ENCODE data around the gene PLAGL2.
"Not testable (repeated sequence)": the region's sequence is repeated elsewhere in the genome, so short reads cannot be mapped to it uniquely, and the experiment has no call there.

The PLAGL2 gene

GRCh38 chr20:32188376-32189122 is 19.0 kb downstream of the PLAGL2 start:
- no peak for FAIRE-seq
- no peak for TF ChIP-seq PAX5 (IDR thresholded peaks at IDR 0.05; ENCODE audit: insufficient read depth, low read length, severe bottlenecking)
- no peak for TF ChIP-seq SPI1 (IDR thresholded peaks at IDR 0.05; ENCODE audit: low read depth, low read length)
- no peak for TF ChIP-seq TAF1 (IDR thresholded peaks at IDR 0.05; ENCODE audit: low read depth, low read length)
- no peak for TF ChIP-seq POLR2A (IDR thresholded peaks at IDR 0.05; ENCODE audit: low read depth, low read length)
- no peak for TF ChIP-seq POU2F2 (IDR thresholded peaks at IDR 0.05; ENCODE audit: low read depth, low read length)
- TF ChIP-seq POLR2AphosphoS5 (IDR thresholded peaks at IDR 0.05; ENCODE audit: low read depth, low read length): no peak

GRCh38 chr20:32186506-32186905 is 21.0 kb downstream of the PLAGL2 start:
- DNase-seq (ENCODE audit: insufficient read length, low spot score): no peak
- FAIRE-seq: no peak
- no peak for TF ChIP-seq SPI1 (IDR thresholded peaks at IDR 0.05; ENCODE audit: low read depth, low read length)
- no peak for TF ChIP-seq PAX5 (IDR thresholded peaks at IDR 0.05; ENCODE audit: insufficient read depth, low read length, severe bottlenecking)
- TF ChIP-seq POLR2AphosphoS5 (IDR thresholded peaks at IDR 0.05; ENCODE audit: low read depth, low read length): no peak
- no peak for TF ChIP-seq POU2F2 (IDR thresholded peaks at IDR 0.05; ENCODE audit: low read depth, low read length)
- TF ChIP-seq POLR2A (IDR thresholded peaks at IDR 0.05; ENCODE audit: low read depth, low read length): no peak
- TF ChIP-seq TAF1 (IDR thresholded peaks at IDR 0.05; ENCODE audit: low read depth, low read length): no peak

More at GRCh38 chr20:32188376-32189122, 19.0 kb downstream of the PLAGL2 start:
- no peak for DNase-seq (ENCODE audit: insufficient read length, low spot score)

GRCh38 chr20:32184961-32185603 is 22.5 kb downstream of the PLAGL2 start:
- TF ChIP-seq POLR2A (IDR thresholded peaks at IDR 0.05; ENCODE audit: low read depth, low read length) (no peak), TAF1 (IDR thresholded peaks at IDR 0.05; ENCODE audit: low read depth, low read length) (no peak), PAX5 (IDR thresholded peaks at IDR 0.05; ENCODE audit: insufficient read depth, low read length, severe bottlenecking) (no peak), POU2F2 (IDR thresholded peaks at IDR 0.05; ENCODE audit: low read depth, low read length) (no peak)
- FAIRE-seq (no peak), DNase-seq (ENCODE audit: insufficient read length, low spot score) (no peak)

GRCh38 chr20:32183947-32184635 is 23.5 kb downstream of the PLAGL2 start:
- DNase-seq (ENCODE audit: insufficient read length, low spot score) (no peak), FAIRE-seq (no peak)
- TF ChIP-seq SPI1 (IDR thresholded peaks at IDR 0.05; ENCODE audit: low read depth, low read length) (no peak), PAX5 (IDR thresholded peaks at IDR 0.05; ENCODE audit: insufficient read depth, low read length, severe bottlenecking) (no peak), POU2F2 (IDR thresholded peaks at IDR 0.05; ENCODE audit: low read depth, low read length) (no peak), POLR2AphosphoS5 (IDR thresholded peaks at IDR 0.05; ENCODE audit: low read depth, low read length) (no peak), POLR2A (IDR thresholded peaks at IDR 0.05; ENCODE audit: low read depth, low read length) (no peak)

GRCh38 chr20:32181606-32182005 is 25.9 kb downstream of the PLAGL2 start:
- FAIRE-seq (no peak), DNase-seq (ENCODE audit: insufficient read length, low spot score) (no peak)
- TF ChIP-seq SPI1 (IDR thresholded peaks at IDR 0.05; ENCODE audit: low read depth, low read length) (no peak), POLR2AphosphoS5 (IDR thresholded peaks at IDR 0.05; ENCODE audit: low read depth, low read length) (no peak), TAF1 (IDR thresholded peaks at IDR 0.05; ENCODE audit: low read depth, low read length) (no peak), POU2F2 (IDR thresholded peaks at IDR 0.05; ENCODE audit: low read depth, low read length) (no peak), POLR2A (IDR thresholded peaks at IDR 0.05; ENCODE audit: low read depth, low read length) (no peak)

- TF ChIP-seq PAX5 (IDR thresholded peaks at IDR 0.05; ENCODE audit: insufficient read depth, low read length, severe bottlenecking) (no peak), SPI1 (IDR thresholded peaks at IDR 0.05; ENCODE audit: low read depth, low read length) (no peak), POU2F2 (IDR thresholded peaks at IDR 0.05; ENCODE audit: low read depth, low read length) (no peak)
- DNase-seq (ENCODE audit: insufficient read length, low spot score) (no peak), FAIRE-seq (no peak)
Observed at GRCh38 chr20:32179934-32180333, 27.6 kb downstream of the PLAGL2 start.

GRCh38 chr20:32179515-32179914 is 28.0 kb downstream of the PLAGL2 start:
- DNase-seq (ENCODE audit: insufficient read length, low spot score): no peak
- FAIRE-seq: no peak
- no peak for TF ChIP-seq PAX5 (IDR thresholded peaks at IDR 0.05; ENCODE audit: insufficient read depth, low read length, severe bottlenecking)
- TF ChIP-seq POLR2AphosphoS5 (IDR thresholded peaks at IDR 0.05; ENCODE audit: low read depth, low read length): no peak
- no peak for TF ChIP-seq POLR2A (IDR thresholded peaks at IDR 0.05; ENCODE audit: low read depth, low read length)

- FAIRE-seq; DNase-seq (ENCODE audit: insufficient read length, low spot score): not testable (repeated sequence)
Observed at GRCh38 chr20:32177696-32178095, 29.8 kb downstream of the PLAGL2 start.

- FAIRE-seq (no peak), DNase-seq (ENCODE audit: insufficient read length, low spot score) (no peak)
- TF ChIP-seq SPI1 (IDR thresholded peaks at IDR 0.05; ENCODE audit: low read depth, low read length) (no peak), POLR2AphosphoS5 (IDR thresholded peaks at IDR 0.05; ENCODE audit: low read depth, low read length) (no peak), PAX5 (IDR thresholded peaks at IDR 0.05; ENCODE audit: insufficient read depth, low read length, severe bottlenecking) (no peak), TAF1 (IDR thresholded peaks at IDR 0.05; ENCODE audit: low read depth, low read length) (no peak)
Observed at GRCh38 chr20:32168184-32168910, 39.2 kb downstream of the PLAGL2 start.
